Medulla oblongata (tissue), 1 donor: ENCODE results near the gene CD33.
A peak's percentile ranks its signal among the peaks of the same experiment; 100 is the strongest.

Experiments
- DNase-seq: peaks from one replicate; pipeline ENCODE4 v3.0.0-alpha.2; 2015; ENCODE audit errors: extremely low spot score

Gene CD33

DNA sequence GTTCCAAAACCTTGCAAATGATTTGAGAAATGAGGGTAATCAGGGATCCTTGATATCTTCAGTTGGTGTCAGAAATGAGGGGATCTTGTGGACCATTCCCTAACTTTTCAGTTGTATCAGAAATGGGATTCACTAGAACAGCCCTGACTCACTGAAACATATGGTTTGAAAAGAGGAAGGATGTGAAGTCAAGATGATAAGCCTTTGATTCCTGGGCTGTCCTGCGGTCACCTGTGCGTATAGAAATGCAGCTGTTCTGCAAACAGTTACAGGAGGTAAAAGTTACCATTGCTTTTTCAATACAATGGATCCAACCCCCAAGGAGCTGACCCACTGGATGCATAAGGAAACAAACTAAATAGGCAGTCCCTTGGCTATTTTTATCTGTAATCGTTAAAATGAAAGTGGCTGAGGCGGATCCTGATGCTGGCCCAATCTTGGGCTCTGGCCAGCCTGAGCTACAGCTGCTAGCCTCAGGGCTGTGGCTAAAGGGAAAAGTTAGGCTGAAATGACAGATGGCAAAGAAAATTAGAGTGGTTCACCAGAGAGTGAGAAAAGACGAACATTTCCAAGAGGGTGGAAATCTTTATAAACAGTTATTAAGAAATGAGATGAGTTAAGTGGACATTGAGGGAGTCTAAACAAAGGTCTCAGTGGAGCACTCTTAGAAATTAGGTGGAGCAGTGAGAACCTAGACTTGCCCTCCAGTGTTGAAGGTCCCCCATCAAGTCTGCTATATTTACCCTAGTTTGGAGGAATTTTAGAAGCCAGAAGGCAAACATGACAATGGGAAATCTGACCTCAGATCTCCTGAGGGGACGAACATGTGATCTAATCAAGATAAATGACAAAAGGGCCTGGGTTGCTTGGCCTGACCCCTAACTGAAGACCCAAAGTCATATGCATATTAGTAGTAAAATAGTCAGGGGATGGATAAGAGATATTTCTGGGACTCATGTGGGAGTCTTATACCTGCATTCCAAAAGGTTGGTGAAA, 33.6 kb downstream of the CD33 start:
- no peak for DNase-seq

DNA sequence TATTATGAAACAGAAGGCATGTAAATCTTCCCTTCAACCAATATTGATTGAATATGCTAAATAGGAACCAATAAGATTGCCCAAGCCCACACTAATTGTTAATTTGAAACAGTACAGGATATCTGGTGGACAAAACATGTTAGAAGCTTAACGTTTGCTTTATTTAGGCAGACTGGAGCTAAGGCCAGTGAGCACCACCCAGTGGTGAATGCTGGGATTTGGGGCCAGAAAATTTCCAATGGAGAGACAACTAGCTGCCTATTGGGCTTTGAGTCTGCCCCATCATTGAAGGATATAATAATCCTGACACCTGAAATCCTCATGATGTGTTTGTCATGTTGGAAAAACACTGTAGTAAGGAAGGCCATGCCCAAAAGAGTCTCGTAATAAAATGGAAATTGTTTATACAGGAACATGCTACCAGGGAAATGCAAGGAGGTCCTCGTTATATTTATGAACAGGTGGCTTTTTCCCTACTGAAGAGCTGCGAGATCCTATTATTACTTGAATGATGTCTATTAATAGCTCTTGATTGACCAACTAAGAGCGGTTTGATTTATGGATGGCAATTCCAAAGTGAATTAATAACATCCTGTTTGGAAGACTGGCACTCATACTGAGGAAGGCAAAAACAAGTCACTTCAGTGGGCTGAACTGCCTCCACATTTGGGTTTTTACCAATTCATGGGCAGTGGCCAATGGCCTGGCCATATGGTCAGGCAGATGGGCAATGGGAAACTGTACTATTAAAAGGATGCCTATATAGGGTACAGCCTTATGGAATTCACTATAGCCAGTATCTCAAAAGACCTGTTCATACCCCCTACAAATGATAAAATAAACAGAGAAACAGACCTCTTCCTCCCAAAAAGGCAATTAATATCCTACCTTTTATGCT, 34.7 kb downstream of the CD33 start:
- DNase-seq, result peak; percentile 50

DNA sequence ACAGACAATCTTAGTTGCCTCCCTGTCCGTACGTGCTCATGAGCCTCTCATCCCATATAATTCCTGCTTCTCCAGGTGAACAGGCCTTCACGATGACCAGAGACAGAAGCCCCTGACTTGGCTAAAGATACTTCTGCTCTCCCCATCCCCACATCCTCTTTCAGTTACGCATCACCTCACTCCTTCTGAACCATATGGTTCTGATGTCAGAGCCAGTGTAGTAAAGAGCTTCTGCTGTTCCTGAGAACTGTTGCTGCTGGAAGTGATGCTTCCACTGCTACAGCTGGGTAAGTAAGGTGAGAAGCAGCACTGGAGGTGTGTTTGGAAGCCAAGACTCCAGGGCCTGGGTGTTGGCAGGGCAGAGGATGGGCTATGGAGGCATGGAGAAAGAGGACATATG, 38.9 kb downstream of the CD33 start:
- DNase-seq, result no peak

DNA sequence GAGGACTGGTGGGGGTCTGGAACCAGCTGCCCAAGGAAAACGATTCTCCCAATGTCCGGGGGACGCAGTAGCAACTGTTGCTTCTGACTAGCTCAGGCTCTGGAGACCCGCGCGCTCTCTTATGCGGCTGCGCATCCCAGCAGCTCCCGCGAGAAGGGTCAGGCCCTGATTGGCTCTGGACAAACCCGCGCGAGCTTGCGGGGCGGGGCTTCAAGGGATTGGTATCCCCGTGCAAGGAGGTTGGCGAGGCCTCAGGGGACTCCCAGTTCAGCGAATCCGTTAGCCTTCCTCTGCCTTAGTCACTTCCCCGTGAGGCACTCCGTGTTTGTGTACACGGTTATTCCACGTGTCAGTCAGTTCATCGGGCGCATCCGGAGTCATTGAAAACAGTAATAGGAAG, 46.2 kb downstream of the CD33 start:
- no peak for DNase-seq

DNA sequence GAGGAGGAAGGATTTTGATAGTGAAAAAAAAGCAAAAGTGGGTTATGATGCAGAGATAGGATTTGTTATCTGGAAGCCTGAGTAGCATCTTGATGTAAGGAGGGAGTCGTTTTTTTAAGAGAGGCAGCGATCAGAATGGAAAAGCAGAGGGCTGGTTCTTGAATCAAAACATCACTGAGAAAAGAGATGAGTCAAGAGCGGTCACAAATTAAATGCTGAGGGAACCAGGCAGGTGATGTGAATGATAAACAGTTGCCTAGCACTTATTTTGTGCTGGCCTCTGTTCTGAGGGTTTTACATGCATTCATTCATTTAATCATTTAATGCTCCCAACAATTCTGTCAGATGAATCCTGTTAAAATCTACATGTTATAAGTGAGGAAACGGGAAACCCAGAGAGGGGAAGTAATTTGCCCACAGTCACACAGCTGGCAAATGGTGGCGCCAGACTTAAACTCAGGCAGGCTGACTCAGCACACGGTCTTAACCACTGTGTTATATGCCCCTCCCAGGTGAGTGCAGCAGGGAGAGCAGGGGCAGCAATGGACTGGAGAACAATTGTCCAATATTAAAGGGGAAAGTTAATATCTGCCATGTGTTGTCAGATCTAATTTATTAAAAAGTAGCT, 47.4 kb downstream of the CD33 start:
- DNase-seq, result no peak

DNA sequence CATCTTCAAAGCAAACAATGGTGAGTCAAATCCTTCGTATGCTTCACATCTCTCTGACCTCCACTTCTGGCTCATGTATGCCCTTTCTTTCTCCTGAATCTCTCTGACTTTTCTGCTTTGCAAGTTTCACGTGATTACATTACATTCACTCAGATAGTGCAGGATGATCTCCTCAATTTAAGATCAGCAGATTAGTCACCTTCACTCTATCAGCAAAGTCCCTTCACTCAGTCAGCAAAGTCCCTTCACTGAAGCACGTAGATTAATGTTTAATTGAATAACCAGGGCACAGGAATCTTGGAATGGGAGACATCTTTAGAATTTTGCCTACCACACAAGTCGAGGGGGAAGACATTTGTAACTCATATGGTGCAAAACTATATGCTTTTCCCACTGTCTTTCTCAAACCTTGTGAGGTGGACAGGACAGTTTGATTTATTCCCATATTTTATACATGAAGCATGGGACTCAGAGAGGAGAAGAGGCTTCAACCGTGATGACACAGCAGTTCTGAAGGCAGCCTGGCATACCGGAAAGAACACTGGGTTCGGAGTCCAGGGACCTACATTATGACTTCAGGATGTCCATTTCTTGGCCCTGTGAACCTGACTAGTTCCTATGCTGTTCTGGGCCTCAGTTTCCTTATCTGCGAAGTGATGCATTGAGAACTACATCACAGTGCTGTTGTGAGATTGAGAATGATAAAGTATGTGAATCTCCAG, 49.3 kb downstream of the CD33 start:
- DNase-seq, result no peak

DNA sequence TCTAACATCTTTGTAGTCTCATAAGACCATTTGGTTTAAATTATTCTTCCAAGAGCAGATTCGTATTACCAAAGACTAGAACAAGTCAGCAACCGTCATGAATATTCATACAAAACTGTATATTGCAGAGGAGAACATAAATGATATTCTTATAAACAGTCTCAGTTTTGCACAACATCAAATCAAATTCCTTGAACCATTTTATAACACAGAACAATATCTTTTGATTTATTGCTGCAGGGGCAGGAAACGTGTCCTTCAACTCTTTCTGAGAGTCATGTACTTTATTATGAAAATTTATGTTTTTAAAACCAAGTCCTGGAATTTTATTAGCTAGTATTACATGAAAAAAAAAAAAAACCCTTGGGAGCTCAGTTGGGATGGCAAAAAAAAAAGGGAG, 52.2 kb downstream of the CD33 start:
- DNase-seq, result no peak

DNA sequence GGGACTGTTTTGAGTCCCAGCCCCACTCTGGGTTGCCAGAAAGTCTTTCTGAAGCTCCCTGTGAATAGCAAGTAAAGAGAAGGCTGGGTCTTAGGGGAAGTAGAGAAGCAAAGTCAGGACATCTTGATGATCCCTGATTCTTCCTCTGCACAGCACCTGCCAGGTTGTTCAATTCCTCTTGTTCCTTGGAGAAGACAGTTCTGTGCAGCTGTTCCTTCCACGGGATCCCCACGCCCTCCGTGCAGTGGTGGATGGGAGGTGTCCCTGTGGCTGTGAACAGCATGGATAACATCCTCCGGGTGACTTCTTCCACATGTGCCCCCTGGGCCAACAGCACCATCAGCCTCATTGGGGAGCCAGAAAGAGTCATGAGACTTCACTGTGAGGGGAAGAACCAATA, 57.5 kb downstream of the CD33 start:
- no peak for DNase-seq

DNA sequence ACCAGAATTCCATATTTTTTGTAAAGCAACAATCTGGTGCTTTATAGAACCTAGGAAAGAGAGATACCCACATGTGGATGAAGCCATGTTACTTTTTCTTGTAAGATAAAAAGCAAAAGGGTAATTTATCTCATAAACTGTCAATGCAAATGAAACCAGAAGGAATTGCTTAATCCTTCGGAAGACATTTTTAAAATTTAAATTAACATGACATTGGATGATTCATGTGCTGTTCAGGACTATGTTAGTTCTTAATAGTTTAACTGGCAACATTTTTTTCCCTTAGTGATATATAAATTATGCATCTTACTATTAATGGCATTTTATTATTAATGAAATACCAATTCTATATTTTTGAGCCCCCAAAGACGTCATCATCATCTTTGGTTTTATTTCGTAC, 60.8 kb downstream of the CD33 start:
- DNase-seq, result no peak
